NCI-H1417 (cell line): ENCODE results near the gene RNF222.
A peak's percentile ranks its signal among the peaks of the same experiment; 100 is the strongest.
"Not testable (repeated sequence)": the region's sequence is repeated elsewhere in the genome, so short reads cannot be mapped to it uniquely, and the experiment has no call there.

Source experiments
- DNase-seq, 3 experiments: peaks; one replicate each; lab custom pipeline; 2025; lab: John Stamatoyannopoulos, UW

The RNF222 gene

GRCh38 chr17:8412089-8412488 lies 14.5 kb upstream of the RNF222 start:
- no peak for DNase-seq

GRCh38 chr17:8410883-8411238 lies 13.2 kb upstream of the RNF222 start:
- no peak for DNase-seq

- DNase-seq = peak; percentile 65 to 88 (median 83)
Measured at GRCh38 chr17:8409966-8410882, 12.6 kb upstream of the RNF222 start.

- DNase-seq = no peak
Measured at GRCh38 chr17:8408371-8408770, 10.7 kb upstream of the RNF222 start.

GRCh38 chr17:8406174-8406573 lies 8.5 kb upstream of the RNF222 start:
- DNase-seq = no peak

- no peak for DNase-seq
Measured at GRCh38 chr17:8405499-8406016, 7.9 kb upstream of the RNF222 start.

GRCh38 chr17:8402921-8403536 lies 5.4 kb upstream of the RNF222 start:
- DNase-seq = no peak

- DNase-seq = no peak
Measured at GRCh38 chr17:8401107-8401506, 3.5 kb upstream of the RNF222 start.

- DNase-seq = no peak
Measured at GRCh38 chr17:8398980-8399379, 1.4 kb upstream of the RNF222 start.

- not testable (repeated sequence) for DNase-seq
Measured at GRCh38 chr17:8394497-8394896, 3.1 kb downstream of the RNF222 start.

GRCh38 chr17:8393470-8394231 lies 4.0 kb downstream of the RNF222 start:
- DNase-seq = peak in 1 of 3 experiments; percentile 1

- DNase-seq = no peak
Measured at GRCh38 chr17:8392674-8393469, 4.8 kb downstream of the RNF222 start.

- no peak for DNase-seq
Measured at GRCh38 chr17:8392274-8392673, 5.4 kb downstream of the RNF222 start.

- DNase-seq = no peak
Measured at GRCh38 chr17:8391711-8392110, 5.9 kb downstream of the RNF222 start.

GRCh38 chr17:8387914-8388651 lies 9.5 kb downstream of the RNF222 start:
- no peak for DNase-seq

GRCh38 chr17:8386841-8387240 lies 10.8 kb downstream of the RNF222 start:
- DNase-seq = no peak

- DNase-seq = no peak
Measured at GRCh38 chr17:8384801-8385378, 12.7 kb downstream of the RNF222 start.

- DNase-seq = peak; percentile 95 to 98 (median 95)
Measured at GRCh38 chr17:8383143-8383822, 14.3 kb downstream of the RNF222 start, which contains the start of gene RPL26. RPL26 (minus strand) TSS chr17:8383193; CDS start chr17:8382310, 883 bp downstream.

GRCh38 chr17:8382880-8383142 lies 14.8 kb downstream of the RNF222 start:
- peak in 1 of 3 experiments; percentile 66 for DNase-seq
